Mucosa of rectum (tissue), 2 donors: ENCODE results near the gene TMSB10.
"Not testable (repeated sequence)": the region's sequence is repeated elsewhere in the genome, so short reads cannot be mapped to it uniquely, and the experiment has no call there.

ENCODE experiments used
- H3K27ac ChIP-seq, 2 donors: one replicate each; pipeline ENCODE4 v1.7.0; 2013; ENCODE audit warnings: inconsistent platforms in 2 of 2, low read depth in 2 of 2, low read length in 2 of 2
- H3K27me3 ChIP-seq, 2 donors: one replicate each; pipeline ENCODE4 v1.7.0; 2013; ENCODE audit warnings: low read length in 2 of 2; ENCODE audit not compliant: control insufficient read depth in 2 of 2, insufficient read depth in 2 of 2
- H3K36me3 ChIP-seq, 2 donors: one replicate each; pipeline ENCODE4 v1.7.0; 2013; ENCODE audit warnings: low read length in 2 of 2; ENCODE audit not compliant: control insufficient read depth in 2 of 2, insufficient read depth in 2 of 2
- H3K4me1 ChIP-seq, 2 donors: one replicate each; pipeline ENCODE4 v1.7.0; 2013; ENCODE audit warnings: low read length in 2 of 2, mild to moderate bottlenecking in 1 of 2; ENCODE audit not compliant: control insufficient read depth in 2 of 2, insufficient read depth in 2 of 2
- H3K4me3 ChIP-seq, 2 donors: one replicate each; pipeline ENCODE4 v1.7.0; 2013; ENCODE audit warnings: low read length in 2 of 2
- H3K9ac ChIP-seq, 2 donors: one replicate each; pipeline ENCODE4 v1.7.0; 2013; ENCODE audit warnings: low read length in 2 of 2, low read depth in 1 of 2, mild to moderate bottlenecking in 1 of 2
- H3K9me3 ChIP-seq, 2 donors: one replicate each; pipeline ENCODE4 v1.7.0; 2013; ENCODE audit warnings: low read length in 2 of 2; ENCODE audit not compliant: control insufficient read depth in 2 of 2
- donor health status: healthy.
- donor health status: Normal muscosa, but diverticular disease.

The TMSB10 gene

DNA sequence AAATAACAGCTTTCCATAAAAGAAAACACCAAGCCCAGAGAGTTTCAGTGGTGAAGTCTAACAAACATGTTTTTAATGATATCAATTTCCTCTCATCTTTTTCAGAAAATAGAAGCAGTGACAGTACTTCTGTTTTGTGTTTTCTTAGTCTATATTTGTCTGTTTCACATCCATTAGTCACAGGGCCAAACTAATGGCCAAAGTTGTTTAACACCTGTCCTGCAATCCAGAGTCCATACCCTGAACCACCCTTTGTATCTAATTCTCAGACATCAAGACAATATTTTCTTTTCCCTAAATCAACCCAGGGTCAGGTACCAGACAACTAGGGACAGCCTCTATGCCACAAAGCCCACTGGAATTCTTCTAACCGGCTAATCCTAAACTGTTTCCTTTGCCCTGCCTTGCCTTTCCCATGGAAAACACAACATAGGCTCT is 25.9 kb downstream of the TMSB10 start:
- Histone ChIP-seq H3K27ac (no peak overlapping the region), H3K4me3 (no peak overlapping the region), H3K36me3 (no peaks in the 10 kb centered on the region), H3K4me1 (peaks cover 8% of the 10 kb centered on the region in 2 donors), H3K9ac (no peak overlapping the region), H3K27me3 (no peaks in the 10 kb centered on the region), H3K9me3 (no peaks in the 10 kb centered on the region)

DNA sequence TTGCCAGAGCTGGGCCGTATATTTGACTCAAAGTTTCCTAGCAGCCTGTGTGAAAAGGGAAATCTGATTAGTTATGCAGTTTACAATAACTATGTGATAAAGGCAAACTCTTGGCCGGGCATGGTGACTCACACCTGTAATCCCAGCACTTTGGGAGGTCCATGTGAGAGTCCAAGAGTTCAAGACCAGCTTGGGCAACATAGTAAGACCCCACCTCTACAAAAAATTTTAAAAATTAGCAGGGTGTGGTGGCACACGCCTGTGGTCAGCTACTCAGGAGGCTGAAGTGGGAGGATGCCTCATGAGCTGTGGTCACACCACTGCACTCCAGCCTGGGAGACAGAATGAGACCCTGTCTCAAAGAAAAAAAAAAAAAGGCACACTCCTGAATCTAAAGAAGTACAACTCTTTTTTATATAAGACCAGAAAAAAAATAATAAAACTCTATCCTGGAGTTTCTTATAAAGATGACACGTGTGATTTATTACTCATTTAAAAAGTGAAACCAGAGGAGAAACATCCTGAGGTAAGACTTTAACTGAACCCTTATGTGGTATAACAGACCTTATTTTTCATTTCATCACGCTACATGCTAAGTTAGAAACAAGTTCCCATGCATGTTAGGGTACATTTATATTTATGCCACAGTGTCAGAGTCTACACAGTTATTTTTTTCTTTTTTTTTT is 32.9 kb downstream of the TMSB10 start:
- Histone ChIP-seq H3K27ac (peak overlapping the region in 1 of 2 donors; percentile 49), H3K36me3 (no peaks in the 10 kb centered on the region), H3K27me3 (no peaks in the 10 kb centered on the region), H3K9me3 (no peaks in the 10 kb centered on the region), H3K4me3 (no peak overlapping the region), H3K9ac (no peak overlapping the region), H3K4me1 (peaks cover 22 to 24% of the 10 kb centered on the region in 2 donors)

DNA sequence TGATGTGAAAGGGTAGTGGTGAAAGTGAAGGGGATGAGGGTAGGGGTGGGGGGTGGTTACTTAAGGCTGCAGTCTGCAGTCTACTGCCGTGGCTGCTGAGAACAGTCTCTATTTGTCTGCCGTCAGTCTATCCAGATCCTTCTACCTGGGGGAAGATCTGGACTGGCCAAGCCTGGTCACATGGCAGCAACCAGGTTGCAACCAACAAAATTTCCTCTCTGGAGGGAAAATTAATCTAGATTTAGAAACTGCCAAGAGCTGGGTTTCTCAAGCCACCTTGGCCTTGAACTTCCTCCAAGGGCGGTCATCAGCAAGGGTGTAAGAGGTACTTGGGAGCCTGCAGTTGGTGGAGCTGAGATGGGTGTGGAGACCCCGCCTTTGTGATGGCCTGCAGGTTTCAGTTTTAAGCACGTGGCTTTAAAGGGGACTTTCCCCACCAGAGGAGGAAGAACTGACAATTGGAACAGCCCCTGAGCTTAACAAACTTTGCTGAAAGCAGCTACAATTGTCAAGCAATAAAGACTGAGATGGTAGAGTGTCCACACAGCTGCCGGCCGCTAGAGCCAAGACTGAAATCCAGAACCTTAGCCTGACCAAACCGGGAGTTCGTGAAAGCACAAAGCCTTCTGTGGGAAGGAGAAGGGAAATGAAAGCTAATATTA is 34.1 kb downstream of the TMSB10 start:
- no peaks in the 10 kb centered on the region for H3K36me3 ChIP-seq

DNA sequence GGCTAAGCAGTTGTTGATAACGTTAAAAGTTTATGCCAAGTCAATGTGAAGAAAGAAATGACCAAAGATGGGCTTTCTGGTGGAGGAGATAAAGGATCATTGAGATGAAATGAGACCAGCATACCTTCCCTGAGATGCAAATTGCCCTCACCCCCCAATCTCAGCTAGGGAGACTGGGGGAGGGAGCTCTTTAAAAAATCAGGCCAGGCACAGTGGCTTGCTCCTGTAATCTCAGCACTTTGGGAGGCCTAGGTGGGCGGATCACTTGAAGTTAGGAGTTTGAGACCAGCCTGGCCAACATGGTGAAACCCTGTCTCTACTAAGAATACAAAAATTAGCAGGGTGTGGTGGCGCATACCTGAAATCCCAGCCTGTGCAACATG is 34.6 kb downstream of the TMSB10 start:
- no peaks in the 10 kb centered on the region for H3K27me3 ChIP-seq
- peaks cover 24 to 26% of the 10 kb centered on the region in 2 donors for H3K4me1 ChIP-seq
- H3K27ac ChIP-seq: peak overlapping the region; percentile 85 to 90
- H3K36me3 ChIP-seq: no peaks in the 10 kb centered on the region
- no peaks in the 10 kb centered on the region for H3K9me3 ChIP-seq
- H3K9ac ChIP-seq: peak overlapping the region; percentile 43 to 57
- peak overlapping the region in 1 of 2 donors; percentile 60 for H3K4me3 ChIP-seq

More for the DNA sequence above, 34.1 kb downstream of the TMSB10 start:
- peak overlapping the region; percentile 43 to 57 for H3K9ac ChIP-seq
- H3K4me3 ChIP-seq: peak overlapping the region; percentile 3 to 60
- H3K27me3 ChIP-seq: no peaks in the 10 kb centered on the region
- no peaks in the 10 kb centered on the region for H3K9me3 ChIP-seq
- H3K27ac ChIP-seq: peak overlapping the region; percentile 85 to 90
- peaks cover 22 to 24% of the 10 kb centered on the region in 2 donors for H3K4me1 ChIP-seq

DNA sequence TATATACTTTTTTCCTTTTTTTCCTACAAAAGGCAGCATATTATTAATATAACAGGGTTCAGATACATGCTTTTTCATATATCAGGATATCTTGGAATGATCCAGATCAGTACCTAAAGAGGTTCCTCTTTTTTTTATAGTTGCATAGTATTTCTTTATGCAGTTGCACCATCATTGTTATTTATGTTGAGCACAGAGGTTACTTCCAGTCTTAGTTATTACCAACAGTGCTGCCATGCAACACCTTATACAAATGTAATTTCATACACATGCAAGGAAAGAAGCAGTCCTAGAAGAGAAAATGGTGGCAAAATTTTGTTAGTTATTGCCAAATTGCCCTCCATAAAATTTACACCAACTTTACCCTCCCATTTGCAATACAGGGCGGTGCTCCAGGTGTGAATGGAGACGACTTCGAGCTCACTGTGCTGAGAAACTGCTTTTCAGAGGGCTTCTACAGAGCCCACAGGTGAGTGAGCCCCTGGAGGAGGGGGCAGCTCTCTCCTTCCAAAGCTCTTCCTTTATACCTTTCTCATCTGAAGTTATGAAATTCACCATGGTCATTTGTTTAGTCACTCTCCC is 35.5 kb downstream of the TMSB10 start:
- Histone ChIP-seq H3K4me1 (peaks cover 27% of the 10 kb centered on the region in 2 donors), H3K27ac (peak overlapping the region; percentile 39 to 77), H3K4me3 (no peak overlapping the region)

DNA sequence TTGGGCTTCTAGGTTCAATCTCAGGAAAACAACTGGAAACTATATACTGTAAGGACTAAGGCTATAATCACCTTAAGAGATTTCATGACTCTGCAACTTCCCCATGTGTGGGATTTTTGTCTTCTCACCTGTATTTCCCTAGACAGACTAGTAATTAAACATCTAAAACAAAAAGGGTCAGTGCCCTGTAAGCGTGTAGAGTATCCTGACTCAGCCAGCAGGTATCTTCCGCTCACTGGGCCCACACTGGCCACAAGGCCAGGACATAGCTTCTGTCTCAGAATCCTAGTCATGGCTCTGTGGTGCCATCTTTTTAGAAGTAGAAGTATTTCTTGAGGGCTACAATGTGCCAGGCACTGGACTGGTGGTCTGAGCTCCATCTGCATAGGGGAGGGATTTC is 36.7 kb downstream of the TMSB10 start:
- H3K9me3 ChIP-seq: no peaks in the 10 kb centered on the region
- H3K27ac ChIP-seq: no peak overlapping the region
- no peak overlapping the region for H3K4me3 ChIP-seq
- H3K4me1 ChIP-seq: peaks cover 36 to 38% of the 10 kb centered on the region in 2 donors
- H3K27me3 ChIP-seq: no peaks in the 10 kb centered on the region
- H3K9ac ChIP-seq: no peak overlapping the region
- H3K36me3 ChIP-seq: no peaks in the 10 kb centered on the region

More for the DNA sequence above, 35.5 kb downstream of the TMSB10 start:
- Histone ChIP-seq H3K9ac (peak overlapping the region; percentile 24 to 44), H3K9me3 (no peaks in the 10 kb centered on the region), H3K36me3 (no peaks in the 10 kb centered on the region), H3K27me3 (no peaks in the 10 kb centered on the region)

DNA sequence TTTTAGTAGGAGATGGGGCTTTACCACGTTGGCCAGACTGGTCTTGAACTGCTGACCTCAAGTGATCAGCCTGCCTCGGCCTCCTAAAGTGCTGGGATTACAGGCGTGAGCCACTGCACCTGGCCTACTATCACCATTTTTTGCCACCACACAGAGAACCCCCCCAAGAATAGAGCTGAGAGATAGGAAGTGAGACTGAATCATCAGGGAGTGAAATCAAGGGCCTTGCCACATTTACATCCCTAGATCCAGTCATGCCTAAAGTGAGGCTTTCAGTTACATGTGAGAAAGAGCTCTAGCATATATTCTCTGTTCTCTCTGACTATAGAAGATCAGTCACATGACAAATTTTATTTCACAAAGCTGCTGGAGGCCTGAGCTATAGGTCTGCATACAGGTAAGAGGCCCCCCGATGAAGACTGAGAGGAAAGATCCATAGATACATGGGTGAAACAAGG is 37.5 kb downstream of the TMSB10 start:
- H3K27me3 ChIP-seq: no peaks in the 10 kb centered on the region
- H3K36me3 ChIP-seq: no peaks in the 10 kb centered on the region
- H3K27ac ChIP-seq: no peak overlapping the region
- no peak overlapping the region for H3K4me3 ChIP-seq
- H3K4me1 ChIP-seq: peaks cover 36 to 38% of the 10 kb centered on the region in 2 donors
- H3K9ac ChIP-seq: no peak overlapping the region
- H3K9me3 ChIP-seq: no peaks in the 10 kb centered on the region

DNA sequence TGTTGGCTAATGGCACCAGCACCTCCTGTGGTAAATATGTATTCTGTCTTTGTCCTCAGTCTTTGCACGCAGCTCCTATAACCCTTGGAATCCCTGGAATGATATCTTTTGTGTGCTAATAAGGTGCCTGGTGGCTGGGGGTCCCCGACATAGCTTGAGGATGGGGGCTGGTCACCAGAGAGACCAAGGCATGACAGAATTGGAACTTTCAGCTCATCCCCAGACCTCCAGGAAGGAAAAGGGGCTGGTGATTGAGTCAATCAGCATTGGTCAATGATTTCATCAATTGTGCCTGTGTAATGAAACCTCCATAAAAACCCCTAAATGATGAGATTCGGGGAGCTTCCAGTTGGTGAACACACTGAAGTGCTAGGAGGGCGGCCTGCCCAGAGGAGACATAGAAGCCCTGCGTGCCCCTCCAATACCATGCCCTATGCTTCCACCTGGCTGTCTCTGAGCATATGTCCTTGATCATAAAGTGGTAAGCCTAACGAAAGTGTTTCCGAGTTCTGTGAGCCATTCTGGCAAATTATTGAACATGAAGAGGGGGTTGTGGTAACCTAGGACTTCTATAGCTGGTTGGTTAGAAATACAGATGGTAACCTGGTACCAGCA is 38.9 kb downstream of the TMSB10 start:
- Histone ChIP-seq H3K4me1 (peaks cover 31 to 33% of the 10 kb centered on the region in 2 donors), H3K27ac (peak overlapping the region in 1 of 2 donors; percentile 67), H3K36me3 (no peaks in the 10 kb centered on the region), H3K27me3 (no peaks in the 10 kb centered on the region), H3K9me3 (no peaks in the 10 kb centered on the region), H3K9ac (no peak overlapping the region), H3K4me3 (no peak overlapping the region)

DNA sequence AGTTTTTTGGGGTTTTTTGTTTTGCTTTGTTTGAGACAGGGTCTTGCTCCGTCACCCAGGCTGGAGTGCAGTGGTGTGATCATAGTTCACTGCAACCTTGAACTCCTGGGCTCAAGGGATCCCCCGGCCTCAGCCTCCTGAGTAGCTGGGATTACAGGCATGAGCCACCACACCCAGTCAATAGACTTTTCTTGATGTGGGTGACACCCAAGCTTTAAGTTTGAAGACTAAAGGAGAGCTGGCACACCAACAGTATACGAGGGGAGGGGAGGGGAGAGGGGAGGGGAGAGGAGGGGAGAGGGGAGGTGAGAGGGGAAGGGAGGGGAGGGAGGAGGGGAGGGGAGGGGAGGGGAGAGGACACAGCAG is 40.4 kb downstream of the TMSB10 start:
- Histone ChIP-seq H3K9ac (peak overlapping the region in 1 of 2 donors; percentile 28), H3K4me3 (peak overlapping the region in 1 of 2 donors; percentile 44), H3K4me1 (peaks cover 18 to 22% of the 10 kb centered on the region in 2 donors), H3K27ac (peak overlapping the region; percentile 83 to 93)
- H3K9me3 ChIP-seq, H3K36me3 ChIP-seq, H3K27me3 ChIP-seq: not testable (repeated sequence)
